HCT116 (cell line): ENCODE data around the gene LYSMD1. TPM values are rescaled to one million over a fixed set of nuclear protein-coding genes. Genes with fewer than 3 reads are reported as not detected.

ENCODE experiments used
- ATAC-seq: fragments of 200-7000 bp; cut with Tn5 transposase; 2 replicates; pipeline ENCODE4 v1.9.1; 2020; ENCODE audit warnings: mild to moderate bottlenecking, moderate library complexity
- BruUV-seq: library from RNA; stranded (reverse); fragments of 400-500 nt; replicated peaks from 2 replicates; lab custom pipeline; 2021; lab: Mats Ljungman, UMichigan
- CTCF ChIA-PET: fragments of 300-600 bp; sonication (Branson Sonifier 250); formaldehyde crosslinking; loops from one replicate; lab custom pipeline; 2021; ENCODE audit warnings: antibody characterized with exemption; lab: Charles Lee
- POLR2A ChIA-PET: fragments of 300-600, 350-600 bp; sonication (Branson Sonifier 250); formaldehyde crosslinking; loops from one replicate; lab custom pipeline; 2021; ENCODE audit warnings: antibody characterized with exemption; lab: Charles Lee
- RAD21 ChIA-PET, 2 experiments: fragments of 300-600 bp; sonication (Branson Sonifier 250); formaldehyde crosslinking; loops; one replicate each; lab custom pipeline; 2023; ENCODE audit warnings: low total read pairs in 2 of 2; ENCODE audit not compliant: uncharacterized antibody in 2 of 2, unreplicated experiment in 2 of 2, low non-redundant PET in 1 of 2; lab: Charles Lee
- DNase-seq: peaks from one replicate; pipeline ENCODE4 v3.0.0-alpha.2; 2010; ENCODE audit warnings: low read depth, low spot score
- H2AFZ ChIP-seq: fragments of 200-600 bp; shearing (Covaris generic), sonication (generic); 2 replicates; pipeline ENCODE4 v1.6.1; 2017; ENCODE audit warnings: low read depth, mixed run types, mixed read lengths, antibody characterized with exemption, low read length; ENCODE audit not compliant: poor library complexity, severe bottlenecking
- H3K27ac ChIP-seq: 2 replicates; pipeline ENCODE4 v1.5.1; 2012; ENCODE audit warnings: low read depth, low read length
- H3K27me3 ChIP-seq: fragments of 200-600 bp; sonication (generic); 2 replicates; pipeline ENCODE4 v1.6.1; 2016; ENCODE audit warnings: mixed run types, low read length, mixed read lengths; ENCODE audit not compliant: insufficient read depth
- H3K36me3 ChIP-seq, 2 experiments: fragments of 200-500 bp in 1 of 2; fragments of 200-600 bp in 1 of 2; sonication (Bioruptor generic) in 1 of 2; sonication (generic) in 1 of 2; 2 replicates each; pipeline versions ENCODE4 v1.5.1 to v1.6.1; 2014 to 2016; ENCODE audit warnings: low read length in 2 of 2, inconsistent platforms in 1 of 2, mixed read lengths in 1 of 2, mixed run types in 1 of 2; ENCODE audit not compliant: insufficient read depth in 2 of 2, control insufficient read depth in 1 of 2
- H3K4me1 ChIP-seq, 2 experiments: fragments of 200-600 bp in 1 of 2; sonication (generic) in 1 of 2; 2 replicates each; pipeline versions ENCODE4 v1.5.1 to v1.6.1; 2012 to 2017; ENCODE audit warnings: low read length in 2 of 2, inconsistent platforms in 1 of 2, mild to moderate bottlenecking in 1 of 2, mixed read lengths in 1 of 2, mixed run types in 1 of 2, moderate library complexity in 1 of 2; ENCODE audit not compliant: insufficient read depth in 2 of 2, control insufficient read depth in 1 of 2
- H3K4me2 ChIP-seq: fragments of 200-600 bp; sonication (generic); 2 replicates; pipeline ENCODE4 v1.6.1; 2017; ENCODE audit warnings: mixed run types, low read length, mixed read lengths
- H3K4me3 ChIP-seq, 2 experiments: fragments of 200-600 bp in 1 of 2; sonication (generic) in 1 of 2; replicated peaks in 1 of 2; 2 replicates each; pipeline ENCODE4 v1.5.1; 2011 to 2016; ENCODE audit warnings: low read length in 2 of 2, control low read depth in 1 of 2, low read depth in 1 of 2, mild to moderate bottlenecking in 1 of 2, mixed read lengths in 1 of 2, mixed run types in 1 of 2
- H3K79me2 ChIP-seq: fragments of 200-600 bp; sonication (generic); 2 replicates; pipeline ENCODE4 v1.6.1; 2017; ENCODE audit warnings: mild to moderate bottlenecking, mixed run types, low read length, moderate library complexity, mixed read lengths; ENCODE audit not compliant: insufficient read depth
- H3K9ac ChIP-seq: fragments of 200-600 bp; sonication (generic); 2 replicates; pipeline ENCODE4 v1.6.1; 2016; ENCODE audit warnings: low read length, mixed read lengths
- H3K9me2 ChIP-seq: fragments of 200-600 bp; sonication (generic), shearing (Covaris generic); 2 replicates; pipeline ENCODE4 v1.6.1; 2017; ENCODE audit warnings: mixed run types, mild to moderate bottlenecking, moderate library complexity; ENCODE audit not compliant: insufficient read depth
- H3K9me3 ChIP-seq, 2 experiments: fragments of 200-500 bp in 1 of 2; fragments of 200-600 bp in 1 of 2; sonication (Bioruptor generic) in 1 of 2; sonication (generic) in 1 of 2; 2 replicates each; pipeline ENCODE4 v1.6.1; 2014 to 2017; ENCODE audit warnings: low read length in 2 of 2, mixed read lengths in 2 of 2, inconsistent platforms in 1 of 2, low read depth in 1 of 2, mild to moderate bottlenecking in 1 of 2, mixed run types in 1 of 2, moderate library complexity in 1 of 2; ENCODE audit not compliant: control insufficient read depth in 1 of 2, insufficient read depth in 1 of 2
- H4K20me1 ChIP-seq: fragments of 200-600 bp; sonication (generic), shearing (Covaris generic); 2 replicates; pipeline ENCODE4 v1.6.1; 2017; ENCODE audit warnings: mixed run types, mild to moderate bottlenecking, moderate library complexity; ENCODE audit not compliant: insufficient read depth
- CBX3 ChIP-seq: IDR thresholded peaks from 2 replicates; pipeline ENCODE4 v1.6.1; 2012; ENCODE audit warnings: low read depth
- CEBPB ChIP-seq: IDR thresholded peaks from 2 replicates; pipeline ENCODE4 v1.6.1; 2012; ENCODE audit warnings: low read depth
- CTCF ChIP-seq, 3 experiments: fragments of 200-600 bp in 1 of 3; sonication (generic) in 1 of 3; IDR thresholded peaks in 2 of 3; conservative IDR thresholded peaks in 1 of 3; 2 replicates each; pipeline ENCODE4 v1.5.1; 2012 to 2017; ENCODE audit warnings: low read depth in 2 of 3, low read length in 2 of 3, antibody characterized with exemption in 1 of 3, borderline replicate concordance in 1 of 3, control low read depth in 1 of 3, mild to moderate bottlenecking in 1 of 3, mixed read lengths in 1 of 3, mixed run types in 1 of 3, moderate library complexity in 1 of 3; ENCODE audit not compliant: insufficient read depth in 1 of 3
- POLR2AphosphoS5 ChIP-seq: IDR thresholded peaks from 2 replicates; pipeline ENCODE4 v1.6.1; 2011; ENCODE audit warnings: mild to moderate bottlenecking, low read depth, low read length, moderate library complexity
- REST ChIP-seq: IDR thresholded peaks from 2 replicates; pipeline ENCODE4 v1.6.1; 2012; ENCODE audit warnings: low read depth
- SRF ChIP-seq: IDR thresholded peaks from 2 replicates; pipeline ENCODE4 v1.6.1; 2012; ENCODE audit warnings: low read depth
- intact Hi-C: fragments of 100-400 bp; cut with micrococcal nuclease; formaldehyde crosslinking; loops from 2 replicates; pipeline ENCODE4 v1.10.0; 2022
- total RNA-seq: library from RNA; stranded (reverse); gene quantifications from one replicate; pipeline ENCODE4 v1.2.1, GENCODE V29; 2021; ENCODE audit not compliant: unreplicated experiment

LYSMD1 gene
- total RNA-seq, 1 experiment from 2014 or later, result 5.0 TPM

DNA sequence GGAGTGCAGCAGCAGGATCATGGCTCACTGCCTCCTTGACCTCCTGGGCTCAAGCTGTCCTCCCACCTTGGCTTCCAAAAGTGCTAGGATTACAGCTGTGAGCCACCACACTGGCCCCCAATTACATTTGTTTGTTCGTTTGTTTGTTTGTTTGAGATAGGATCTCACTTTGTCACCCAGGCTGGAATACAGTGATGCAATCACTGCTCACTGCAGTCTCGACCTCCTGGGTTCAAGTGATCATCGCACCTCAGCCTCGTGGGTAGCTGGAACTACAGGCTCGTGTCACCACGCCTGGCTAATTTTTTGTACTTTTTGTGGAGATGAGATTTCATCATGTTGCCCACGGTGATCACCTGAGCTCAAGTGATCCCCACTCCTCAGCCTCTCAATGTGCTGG, 26.3 kb upstream of the LYSMD1 start:
- DNase-seq (no peak), ATAC-seq (no peak)
- Histone ChIP-seq H3K79me2 (peaks cover 47% of the 10 kb centered on the region), H3K4me1 (peaks cover 20 to 39% of the 10 kb centered on the region in 2 experiments), H4K20me1 (no peaks in the 10 kb centered on the region), H3K36me3 (no peaks in the 10 kb centered on the region), H3K27ac (no peak overlapping the region), H3K9me2 (no peaks in the 10 kb centered on the region), H3K9me3 (no peaks in the 10 kb centered on the region), H3K4me3 (no peak overlapping the region), H3K4me2 (no peak overlapping the region), H3K9ac (no peak overlapping the region), H3K27me3 (no peaks in the 10 kb centered on the region), H2AFZ (no peak overlapping the region)
- TF ChIP-seq CTCF (IDR thresholded peaks at IDR 0.05 in 2 of 3, conservative IDR thresholded peaks at IDR 0.05 in 1 of 3; ENCODE audit: borderline replicate concordance in 1 of 3, insufficient read depth in 1 of 3, low read depth in 2 of 3, low read length in 2 of 3) (no peak), CEBPB (no peak), POLR2AphosphoS5 (no peak), SRF (no peak), REST (no peak), CBX3 (no peak)
- RAD21 ChIA-PET, result interaction anchor here in 1 of 2 experiments (0.6 kb wide), 1 partner anchor 30 kb away, joined by 3 read pairs; no protein-coding TSS in a partner anchor
- CTCF ChIA-PET, result no interaction called here
- intact Hi-C loops, result no loop called here
- BruUV-seq, result no TSS peak
- POLR2A ChIA-PET, result no interaction called here
